MM.1S (cell line): ENCODE measurements around the gene CCDC180.

Source experiments
- DNase-seq: peaks from one replicate; pipeline ENCODE4 v3.0.0-alpha.2; 2015
- H2AFZ ChIP-seq: fragments of 300-600 bp; sonication (generic); 2 replicates; pipeline ENCODE4 v1.6.0; 2016; ENCODE audit warnings: antibody characterized with exemption, low read length
- H3F3A ChIP-seq: fragments of 300-600 bp; sonication (generic); 2 replicates; pipeline ENCODE4 v1.6.1; 2016; ENCODE audit warnings: mild to moderate bottlenecking, antibody characterized with exemption, low read length, moderate library complexity, mixed read lengths; ENCODE audit not compliant: insufficient read depth
- H3K27ac ChIP-seq: fragments of 300-600 bp; sonication (generic); 2 replicates; pipeline ENCODE4 v1.5.1; 2016; ENCODE audit warnings: mild to moderate bottlenecking, low read length
- H3K27me3 ChIP-seq: fragments of 300-600 bp; sonication (generic); replicated peaks from 2 replicates; pipeline ENCODE4 v1.6.0; 2016; ENCODE audit warnings: low read length; ENCODE audit not compliant: insufficient read depth
- H3K36me3 ChIP-seq: fragments of 300-600 bp; sonication (generic); replicated peaks from 2 replicates; pipeline ENCODE4 v1.6.1; 2016; ENCODE audit warnings: mild to moderate bottlenecking, low read length, mixed read lengths; ENCODE audit not compliant: insufficient read depth
- H3K4me1 ChIP-seq: fragments of 300-600 bp; sonication (generic); 2 replicates; pipeline ENCODE4 v1.6.1; 2016; ENCODE audit warnings: low read length, mixed read lengths
- H3K4me2 ChIP-seq: fragments of 300-600 bp; sonication (generic); 2 replicates; pipeline ENCODE4 v1.6.0; 2016; ENCODE audit warnings: low read depth, low read length
- H3K4me3 ChIP-seq: fragments of 300-600 bp; sonication (generic); 2 replicates; pipeline ENCODE4 v1.5.1; 2016; ENCODE audit warnings: low read length, mixed read lengths
- H3K79me2 ChIP-seq: fragments of 300-600 bp; sonication (generic); 2 replicates; pipeline ENCODE4 v1.6.1; 2016; ENCODE audit warnings: mixed run types, low read length, mixed read lengths
- H3K9ac ChIP-seq: fragments of 300-600 bp; sonication (generic); 2 replicates; pipeline ENCODE4 v1.6.1; 2016; ENCODE audit warnings: low read length, mixed read lengths
- H3K9me2 ChIP-seq: fragments of 300-600 bp; sonication (generic); replicated peaks from 2 replicates; pipeline ENCODE4 v1.6.1; 2016; ENCODE audit warnings: mild to moderate bottlenecking, low read length, mixed read lengths; ENCODE audit not compliant: insufficient read depth
- H3K9me3 ChIP-seq: fragments of 300-600 bp; sonication (generic); replicated peaks from 2 replicates; pipeline ENCODE4 v1.6.1; 2016; ENCODE audit warnings: mild to moderate bottlenecking, low read length, mixed read lengths; ENCODE audit not compliant: insufficient read depth
- H4K20me1 ChIP-seq: fragments of 300-600 bp; sonication (generic); 2 replicates; pipeline ENCODE4 v1.6.1; 2016; ENCODE audit warnings: mild to moderate bottlenecking, low read length, moderate library complexity, mixed read lengths; ENCODE audit not compliant: insufficient read depth
- CTCF ChIP-seq: fragments of 300-600 bp; sonication (generic); IDR thresholded peaks from 2 replicates; pipeline ENCODE4 v1.5.1; 2016; ENCODE audit warnings: antibody characterized with exemption, low read length, mixed read lengths
- EZH2 ChIP-seq: fragments of 300-600 bp; sonication (generic); optimal IDR thresholded peaks from 2 replicates; pipeline ENCODE3; 2017; ENCODE audit warnings: low read depth, mild to moderate bottlenecking, antibody characterized with exemption, low read length, mixed read lengths
- EZH2phosphoT487 ChIP-seq: fragments of 300-600 bp; sonication (generic); IDR thresholded peaks from 2 replicates; pipeline ENCODE4 v1.6.1; 2018; ENCODE audit warnings: antibody characterized with exemption, low read length

The CCDC180 gene

DNA sequence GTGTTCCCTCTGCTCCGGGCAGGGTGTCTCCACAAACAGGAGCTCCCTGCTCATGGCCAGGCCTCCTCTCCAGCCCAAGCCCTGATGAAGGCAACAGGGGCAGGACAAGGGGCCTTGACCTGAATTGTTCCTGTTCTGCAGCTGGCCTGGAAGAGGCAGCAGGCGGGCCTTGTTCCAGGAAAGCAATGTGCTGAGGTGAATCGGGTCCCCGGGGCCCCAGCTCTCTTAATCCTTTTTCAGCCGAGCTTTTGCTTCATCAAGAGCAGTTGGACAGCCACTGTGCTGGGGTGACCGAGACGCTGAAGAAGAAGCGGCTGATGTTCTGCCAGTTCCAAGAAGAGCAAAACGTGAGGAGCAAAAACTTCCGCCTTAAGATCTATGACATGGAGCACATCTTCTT, 41.4 kb downstream of the CCDC180 start:
- H4K20me1 ChIP-seq: no peaks in the 10 kb centered on the region
- no peaks in the 10 kb centered on the region for H3K9me3 ChIP-seq
- no peak for DNase-seq
- no peaks in the 10 kb centered on the region for H3K36me3 ChIP-seq
- H3K27ac ChIP-seq: no peak overlapping the region
- peaks cover 9% of the 10 kb centered on the region for H3K4me1 ChIP-seq
- no peak overlapping the region for H3K4me3 ChIP-seq
- no peak overlapping the region for H3K9ac ChIP-seq
- H3K9me2 ChIP-seq: no peaks in the 10 kb centered on the region
- no peak overlapping the region for H2AFZ ChIP-seq
- no peaks in the 10 kb centered on the region for H3K27me3 ChIP-seq
- no peaks in the 10 kb centered on the region for H3F3A ChIP-seq
- TF ChIP-seq EZH2phosphoT487: no peak
- no peak for TF ChIP-seq EZH2
- no peak for TF ChIP-seq CTCF
- no peaks in the 10 kb centered on the region for H3K79me2 ChIP-seq
- no peak overlapping the region for H3K4me2 ChIP-seq

DNA sequence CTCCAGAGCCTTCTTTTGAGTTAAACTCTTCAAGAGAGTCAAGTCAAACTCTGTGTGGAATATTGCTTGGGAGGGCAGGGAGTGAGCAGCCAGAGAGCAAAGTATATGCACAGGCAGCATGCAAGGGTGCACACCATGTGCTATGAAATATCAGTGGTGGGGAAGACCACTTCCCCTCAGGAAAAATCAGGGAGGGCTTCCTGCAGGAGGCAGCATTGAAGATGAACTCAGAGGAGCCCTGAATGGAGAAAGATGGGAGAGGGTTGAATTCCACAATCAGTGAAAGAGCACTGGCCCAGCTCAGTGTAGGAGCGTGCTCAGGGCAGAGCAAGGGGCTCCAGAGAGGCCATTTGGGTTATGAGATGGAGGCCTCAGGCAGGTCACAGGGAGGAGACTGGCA, 41.9 kb downstream of the CCDC180 start:
- Histone ChIP-seq H3K9me3 (no peaks in the 10 kb centered on the region), H3K79me2 (no peaks in the 10 kb centered on the region), H3K36me3 (no peaks in the 10 kb centered on the region), H3K4me2 (no peak overlapping the region), H3K9ac (no peak overlapping the region), H2AFZ (no peak overlapping the region), H3K9me2 (no peaks in the 10 kb centered on the region), H3K27me3 (no peaks in the 10 kb centered on the region), H3K4me1 (peaks cover 9% of the 10 kb centered on the region), H3K4me3 (no peak overlapping the region), H4K20me1 (no peaks in the 10 kb centered on the region), H3F3A (no peaks in the 10 kb centered on the region), H3K27ac (no peak overlapping the region)
- DNase-seq: no peak
- TF ChIP-seq EZH2 (no peak), EZH2phosphoT487 (no peak), CTCF (no peak)

DNA sequence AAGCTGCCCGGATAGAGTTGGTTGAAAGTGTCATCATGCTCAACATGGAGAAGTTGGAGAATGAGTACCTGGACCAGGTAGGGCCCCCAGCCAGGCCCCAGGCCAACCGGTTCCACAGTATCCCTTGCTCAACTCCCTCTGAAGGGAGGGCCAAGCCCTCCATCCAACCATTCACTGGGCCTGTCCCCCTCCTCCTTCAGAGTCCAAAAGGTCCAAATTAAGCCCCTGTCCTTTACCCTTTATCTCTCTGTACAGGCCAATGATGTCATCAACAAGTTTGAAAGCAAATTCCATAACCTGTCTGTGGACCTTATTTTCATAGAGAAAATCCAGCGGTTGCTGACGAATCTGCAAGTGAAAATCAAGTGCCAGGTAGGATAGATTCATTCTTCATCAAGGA, 47.2 kb downstream of the CCDC180 start:
- H3K9ac ChIP-seq: no peak overlapping the region
- no peaks in the 10 kb centered on the region for H3K36me3 ChIP-seq
- peaks cover 11% of the 10 kb centered on the region; the same call in 1 of the 2 replicates for H3F3A ChIP-seq
- no peak overlapping the region for H3K27ac ChIP-seq
- H3K9me3 ChIP-seq: no peaks in the 10 kb centered on the region
- no peaks in the 10 kb centered on the region for H3K79me2 ChIP-seq
- TF ChIP-seq CTCF (no peak), EZH2 (no peak), EZH2phosphoT487 (no peak)
- H2AFZ ChIP-seq: no peak overlapping the region
- H4K20me1 ChIP-seq: no peaks in the 10 kb centered on the region
- no peak for DNase-seq
- H3K4me3 ChIP-seq: no peak overlapping the region
- peaks cover 23% of the 10 kb centered on the region for H3K4me1 ChIP-seq
- H3K9me2 ChIP-seq: no peaks in the 10 kb centered on the region
- H3K4me2 ChIP-seq: no peak overlapping the region
- H3K27me3 ChIP-seq: no peaks in the 10 kb centered on the region

DNA sequence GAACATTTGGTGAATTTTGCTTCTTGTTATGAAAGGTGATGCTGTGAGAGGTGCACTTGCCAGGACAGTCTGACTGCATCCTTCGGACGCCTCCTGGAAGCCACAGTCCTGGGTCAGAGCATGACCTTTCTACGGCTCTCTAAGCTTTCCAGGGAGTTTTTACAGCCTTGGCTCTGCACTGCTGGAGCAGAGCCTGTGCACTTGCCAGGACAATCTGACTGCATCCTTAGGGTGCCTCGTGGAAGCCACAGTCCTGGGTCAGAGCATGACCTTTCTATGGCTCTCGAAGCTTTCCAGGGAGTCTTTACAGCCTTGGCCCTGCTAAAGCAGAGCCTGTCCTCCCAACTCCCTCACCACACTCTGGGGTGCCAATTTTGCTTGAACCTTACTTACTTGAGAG, 49.6 kb downstream of the CCDC180 start:
- Histone ChIP-seq H3K9me2 (no peaks in the 10 kb centered on the region), H3K4me2 (no peak overlapping the region), H3K79me2 (no peaks in the 10 kb centered on the region), H4K20me1 (no peaks in the 10 kb centered on the region), H3K27me3 (no peaks in the 10 kb centered on the region), H2AFZ (no peak overlapping the region), H3K9ac (no peak overlapping the region), H3F3A (peaks cover 11% of the 10 kb centered on the region; the same call in 1 of the 2 replicates), H3K4me3 (no peak overlapping the region), H3K27ac (no peak overlapping the region), H3K36me3 (no peaks in the 10 kb centered on the region), H3K4me1 (peaks cover 22% of the 10 kb centered on the region), H3K9me3 (no peaks in the 10 kb centered on the region)
- TF ChIP-seq EZH2phosphoT487: no peak
- TF ChIP-seq EZH2: no peak
- TF ChIP-seq CTCF: no peak
- no peak for DNase-seq
